Retina (tissue), 1 donor: ENCODE results near the gene ITFG1.
"Not testable (repeated sequence)": the region's sequence is repeated elsewhere in the genome, so short reads cannot be mapped to it uniquely, and the experiment has no call there.

ENCODE experiments used
- DNase-seq: peaks from one replicate; pipeline ENCODE4 v3.0.0-alpha.2; 2016

ITFG1 gene

GRCh38 chr16:47413041-47413440 is 47.8 kb downstream of the ITFG1 start:
- DNase-seq, result no peak

- no peak for DNase-seq
Observed at GRCh38 chr16:47408491-47408890, 52.4 kb downstream of the ITFG1 start.

GRCh38 chr16:47395733-47396498 is 64.9 kb downstream of the ITFG1 start:
- no peak for DNase-seq

GRCh38 chr16:47392081-47392480 is 68.8 kb downstream of the ITFG1 start:
- DNase-seq, result no peak

- DNase-seq, result no peak
Observed at GRCh38 chr16:47388705-47389104, 72.2 kb downstream of the ITFG1 start.

- DNase-seq, result no peak
Observed at GRCh38 chr16:47387026-47387734, 73.7 kb downstream of the ITFG1 start.

GRCh38 chr16:47386201-47386718 is 74.6 kb downstream of the ITFG1 start:
- no peak for DNase-seq

GRCh38 chr16:47382362-47382761 is 78.5 kb downstream of the ITFG1 start:
- no peak for DNase-seq

GRCh38 chr16:47377154-47377553 is 83.7 kb downstream of the ITFG1 start:
- DNase-seq, result no peak

GRCh38 chr16:47375423-47375822 is 85.4 kb downstream of the ITFG1 start:
- no peak for DNase-seq

- DNase-seq, result no peak
Observed at GRCh38 chr16:47374629-47375028, 86.2 kb downstream of the ITFG1 start.

GRCh38 chr16:47371271-47372014 is 89.4 kb downstream of the ITFG1 start:
- DNase-seq, result no peak

GRCh38 chr16:47370536-47370935 is 90.3 kb downstream of the ITFG1 start:
- no peak for DNase-seq

GRCh38 chr16:47366228-47366627 is 94.6 kb downstream of the ITFG1 start:
- no peak for DNase-seq

- no peak for DNase-seq
Observed at GRCh38 chr16:47363761-47364160, 97.1 kb downstream of the ITFG1 start.

- no peak for DNase-seq
Observed at GRCh38 chr16:47359478-47359877, 101.4 kb downstream of the ITFG1 start.

GRCh38 chr16:47358816-47359215 is 102.0 kb downstream of the ITFG1 start:
- DNase-seq, result no peak

GRCh38 chr16:47349029-47349428 is 111.8 kb downstream of the ITFG1 start:
- DNase-seq, result not testable (repeated sequence)

GRCh38 chr16:47347021-47347696 is 113.7 kb downstream of the ITFG1 start:
- not testable (repeated sequence) for DNase-seq

- DNase-seq, result no peak
Observed at GRCh38 chr16:47342055-47342454, 118.8 kb downstream of the ITFG1 start.

GRCh38 chr16:47330562-47330961 is 130.3 kb downstream of the ITFG1 start:
- DNase-seq, result not testable (repeated sequence)

- DNase-seq, result not testable (repeated sequence)
Observed at GRCh38 chr16:47324309-47324708, 136.6 kb downstream of the ITFG1 start.

GRCh38 chr16:47323241-47323640 is 137.6 kb downstream of the ITFG1 start:
- DNase-seq, result no peak
